Stimulated activated CD4-positive, alpha-beta T cell treated with anti-CD3 and anti-CD28 coated beads, Interleukin-12 subunit alpha, Interleukin-12 subunit beta, amount 100 ng/mL, for 48 hours (primary cell): ENCODE data around the gene POC1A.

Experiments used
- DNase-seq, 3 donors: peaks; one replicate each; pipeline ENCODE4 v3.0.0-alpha.2; 2020; ENCODE audit warnings: low read depth in 2 of 3, low spot score in 1 of 3

Gene POC1A

GRCh38 chr3:52132041-52132440, 22.2 kb downstream of the POC1A start:
- no peak for DNase-seq

GRCh38 chr3:52130966-52131622, 23.1 kb downstream of the POC1A start:
- no peak for DNase-seq

- no peak for DNase-seq
Observed at GRCh38 chr3:52128118-52128683, 26.0 kb downstream of the POC1A start.

GRCh38 chr3:52126500-52126899, 27.7 kb downstream of the POC1A start:
- DNase-seq, result no peak

GRCh38 chr3:52126036-52126435, 28.2 kb downstream of the POC1A start:
- DNase-seq, result no peak

- DNase-seq, result no peak
Observed at GRCh38 chr3:52124766-52125165, 29.5 kb downstream of the POC1A start.

- no peak for DNase-seq
Observed at GRCh38 chr3:52124126-52124525, 30.1 kb downstream of the POC1A start.

- peak; percentile 45 to 65 (median 58) for DNase-seq
Observed at GRCh38 chr3:52123106-52123725, 31.0 kb downstream of the POC1A start.

GRCh38 chr3:52122491-52122890, 31.7 kb downstream of the POC1A start:
- no peak for DNase-seq

GRCh38 chr3:52121813-52122212, 32.4 kb downstream of the POC1A start:
- DNase-seq, result no peak

GRCh38 chr3:52121464-52121805, 32.8 kb downstream of the POC1A start:
- DNase-seq, result no peak

- no peak for DNase-seq
Observed at GRCh38 chr3:52120556-52121463, 33.4 kb downstream of the POC1A start.

GRCh38 chr3:52119826-52120225, 34.4 kb downstream of the POC1A start:
- no peak for DNase-seq

- no peak for DNase-seq
Observed at GRCh38 chr3:52119099-52119498, 35.1 kb downstream of the POC1A start.

GRCh38 chr3:52118156-52118875, 35.9 kb downstream of the POC1A start:
- DNase-seq, result no peak

- no peak for DNase-seq
Observed at GRCh38 chr3:52117537-52117936, 36.7 kb downstream of the POC1A start.

GRCh38 chr3:52112056-52112455, 42.2 kb downstream of the POC1A start:
- no peak for DNase-seq

- no peak for DNase-seq
Observed at GRCh38 chr3:52110502-52110901, 43.7 kb downstream of the POC1A start.

- DNase-seq, result no peak
Observed at GRCh38 chr3:52109611-52110301, 44.5 kb downstream of the POC1A start.
